Stimulated activated CD4-positive, alpha-beta T cell treated with anti-CD3 and anti-CD28 coated beads, Interleukin-12 subunit alpha, Interleukin-12 subunit beta, amount 100 ng/mL, for 24 hours (primary cell): ENCODE measurements around the gene LRRC45.
A peak's percentile ranks its signal among the peaks of the same experiment; 100 is the strongest.
"Not testable (repeated sequence)": the region's sequence is repeated elsewhere in the genome, so short reads cannot be mapped to it uniquely, and the experiment has no call there.

Experiments
- DNase-seq, 2 experiments: peaks; one replicate each; pipeline ENCODE4 v3.0.0-alpha.2; 2020; ENCODE audit warnings: low read depth in 2 of 2

LRRC45 gene

GRCh38 chr17:82034371-82035011, 11.4 kb downstream of the LRRC45 start:
- no peak for DNase-seq

- no peak for DNase-seq
Measured at GRCh38 chr17:82035488-82035887, 12.4 kb downstream of the LRRC45 start.

DNA sequence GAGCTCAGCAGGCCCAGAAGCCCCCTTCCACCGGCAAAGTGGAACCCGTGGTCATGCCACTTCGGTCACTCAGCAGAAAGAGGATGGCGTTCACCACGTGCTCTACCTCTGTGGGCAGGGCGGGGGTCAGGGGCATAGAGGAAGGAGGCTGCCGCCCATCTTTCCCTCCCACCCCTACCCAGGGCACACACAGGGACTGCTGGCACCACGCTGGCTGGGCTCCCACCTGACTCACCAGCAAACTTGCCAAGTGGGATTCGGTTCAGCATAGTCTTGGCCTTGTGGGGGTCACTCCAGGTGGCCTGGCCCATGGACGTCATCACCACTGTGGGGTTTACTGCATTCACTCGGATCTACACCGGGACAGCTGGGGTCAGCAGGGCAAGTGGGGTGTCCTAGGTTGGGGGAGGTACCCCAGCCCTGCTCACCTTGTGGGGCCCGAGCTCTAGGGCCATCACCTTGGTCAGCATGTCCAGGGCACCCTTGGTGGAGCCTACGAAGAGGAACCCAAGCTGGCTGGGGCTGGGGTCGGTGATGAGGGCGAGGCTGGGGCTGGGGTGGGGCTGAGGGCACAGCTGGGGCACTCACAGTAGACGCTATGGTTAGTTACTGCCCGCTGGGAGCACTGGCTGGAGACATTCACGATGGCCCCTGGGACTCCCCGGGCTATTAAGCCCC, 13.0 kb downstream of the LRRC45 start:
- DNase-seq: no peak

DNA sequence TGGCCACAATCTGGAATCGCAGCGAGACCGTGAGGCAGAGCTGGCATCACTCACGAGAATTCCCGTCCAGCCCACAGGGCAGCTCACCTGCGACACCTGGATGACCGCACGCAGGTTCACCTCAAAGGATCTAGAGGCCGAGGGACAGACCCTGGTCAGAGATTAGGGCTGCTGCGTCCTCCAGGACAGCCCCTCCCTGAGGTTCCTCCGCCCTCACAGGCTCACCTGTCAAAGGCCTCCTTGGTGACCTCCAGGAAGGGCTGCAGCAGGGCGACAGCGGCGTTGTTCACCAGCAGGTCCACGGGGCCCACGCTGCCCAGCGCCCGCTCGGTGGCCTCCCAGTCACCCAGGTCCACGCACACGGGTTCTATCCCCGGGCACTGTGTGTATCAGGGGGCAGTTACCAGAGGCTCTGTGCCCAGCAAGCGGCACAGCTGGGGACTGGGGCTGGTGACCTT, 13.6 kb downstream of the LRRC45 start:
- no peak for DNase-seq

DNA sequence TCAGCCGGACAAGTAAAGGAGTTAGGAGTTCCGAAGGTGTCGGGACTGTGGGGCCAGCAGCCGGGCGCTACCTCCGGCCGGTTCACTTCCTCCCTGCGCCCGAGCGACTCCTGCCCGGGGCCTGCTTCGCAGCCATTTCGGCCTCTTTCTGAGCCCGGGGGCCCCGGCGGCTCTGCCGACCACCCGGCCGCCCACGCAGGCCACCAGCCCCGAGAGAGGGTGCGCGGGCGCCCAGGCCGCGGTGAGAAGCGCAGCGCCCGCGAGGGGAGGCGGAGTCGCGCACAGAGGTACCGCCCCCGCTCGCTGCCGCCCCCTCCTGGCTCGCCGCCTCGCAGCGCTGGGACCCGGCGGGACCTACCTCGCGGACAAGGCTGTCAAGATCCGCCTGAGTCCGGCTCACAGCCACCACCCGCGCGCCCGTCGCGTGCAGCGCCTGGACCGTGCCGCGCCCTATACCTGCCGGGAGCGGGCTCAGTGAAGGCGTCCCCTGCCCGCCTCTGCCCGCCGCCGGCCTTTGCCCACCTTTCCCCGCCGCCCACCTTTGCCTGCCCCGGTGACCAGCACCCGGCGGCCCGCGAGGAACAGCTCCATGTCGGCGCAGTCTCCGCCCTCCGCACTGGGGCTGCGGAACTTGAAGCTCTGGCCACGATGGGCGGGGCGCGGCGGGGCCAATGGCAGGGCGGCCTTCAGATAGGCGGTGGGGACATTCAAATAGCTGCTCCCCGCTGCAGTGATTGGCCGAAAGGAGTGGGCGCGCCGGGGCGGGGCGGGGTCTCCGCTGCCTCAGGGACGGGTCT, 14.2 kb downstream of the LRRC45 start, which contains the start of gene DCXR:
DCXR (minus strand) TSS at position 606 of the 797 bp plus-strand sequence; CDS start at position 591, 15 bp downstream.
- peak; percentile 82 to 97 for DNase-seq

GRCh38 chr17:82037889-82038195, 14.7 kb downstream of the LRRC45 start:
- DNase-seq: no peak

DNA sequence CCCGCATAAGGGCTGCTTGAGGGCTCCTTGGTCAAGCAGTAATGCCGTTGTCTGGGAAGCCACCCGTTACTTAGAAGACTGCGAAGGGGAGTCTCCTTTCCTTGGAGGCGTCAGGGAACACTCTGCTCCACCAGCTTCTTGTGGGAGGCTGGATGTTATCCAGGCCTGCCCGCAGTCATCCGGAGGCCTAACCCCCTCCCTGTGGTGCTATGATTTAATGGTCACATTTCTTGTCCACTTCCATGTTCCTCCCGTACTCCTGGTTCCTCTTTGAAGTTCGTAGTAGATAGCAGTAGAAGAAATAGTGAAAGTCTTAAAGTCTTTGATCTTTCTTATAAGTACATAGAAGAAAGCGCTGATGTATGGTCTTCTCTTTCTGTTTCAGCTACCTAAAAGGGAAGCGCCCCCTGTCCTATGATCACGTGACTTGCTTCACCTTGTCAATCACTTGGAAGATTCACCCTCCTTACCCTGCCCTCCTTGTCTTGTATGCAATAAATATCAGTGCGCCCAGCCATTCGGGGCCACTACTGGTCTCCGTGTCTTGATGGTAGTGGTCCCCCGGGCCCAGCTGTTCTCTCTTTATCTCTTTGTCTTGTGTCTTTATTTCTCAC, 15.8 kb downstream of the LRRC45 start:
- not testable (repeated sequence) for DNase-seq

DNA sequence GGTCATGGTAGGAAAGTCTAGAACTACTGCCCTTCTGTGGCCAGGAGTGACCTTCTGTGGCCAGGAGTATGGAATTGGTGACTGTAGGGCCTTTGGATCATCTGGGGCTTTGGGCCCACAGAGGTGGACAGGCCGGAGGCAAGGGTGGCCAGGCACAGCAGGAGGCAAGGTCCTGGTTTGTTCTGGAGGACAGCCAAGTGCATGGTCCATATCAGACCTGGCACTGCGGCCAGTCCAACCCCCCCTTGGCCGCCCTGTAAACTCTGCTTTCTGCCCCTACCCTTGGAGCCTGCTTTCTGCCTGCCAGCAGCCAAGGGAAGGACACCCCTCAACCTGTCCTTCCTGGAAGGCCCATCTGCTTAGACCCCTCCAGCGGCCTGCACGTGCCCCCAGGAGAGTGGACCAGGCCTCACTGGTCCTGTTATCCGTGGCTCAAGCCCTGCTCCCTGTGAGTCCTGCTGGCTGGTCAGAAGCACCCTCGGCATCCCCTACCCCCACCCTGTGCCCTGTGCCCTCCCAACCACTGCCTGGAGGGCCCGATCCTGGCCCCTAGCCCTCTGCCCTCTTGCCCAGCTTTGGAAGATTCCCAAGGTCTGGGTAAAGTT, 16.7 kb downstream of the LRRC45 start:
- DNase-seq: no peak

GRCh38 chr17:82041144-82041814, 18.2 kb downstream of the LRRC45 start:
- DNase-seq: no peak

DNA sequence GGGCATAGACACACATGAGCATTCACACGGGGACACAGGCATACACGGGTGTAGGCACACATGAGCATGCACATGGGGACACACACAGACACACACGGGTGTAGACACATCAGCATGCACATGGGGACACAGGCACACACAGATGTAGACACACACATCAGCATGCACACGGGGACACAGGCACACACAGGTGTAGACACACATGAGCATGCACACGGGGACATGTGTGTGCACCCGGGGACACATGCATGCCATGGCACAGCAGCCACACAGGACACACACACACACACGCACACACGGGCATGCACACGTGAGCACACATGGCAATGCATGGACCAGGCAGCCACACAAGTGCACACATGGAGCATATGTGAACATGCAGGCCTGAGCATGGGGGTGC, 19.5 kb downstream of the LRRC45 start:
- DNase-seq: no peak

DNA sequence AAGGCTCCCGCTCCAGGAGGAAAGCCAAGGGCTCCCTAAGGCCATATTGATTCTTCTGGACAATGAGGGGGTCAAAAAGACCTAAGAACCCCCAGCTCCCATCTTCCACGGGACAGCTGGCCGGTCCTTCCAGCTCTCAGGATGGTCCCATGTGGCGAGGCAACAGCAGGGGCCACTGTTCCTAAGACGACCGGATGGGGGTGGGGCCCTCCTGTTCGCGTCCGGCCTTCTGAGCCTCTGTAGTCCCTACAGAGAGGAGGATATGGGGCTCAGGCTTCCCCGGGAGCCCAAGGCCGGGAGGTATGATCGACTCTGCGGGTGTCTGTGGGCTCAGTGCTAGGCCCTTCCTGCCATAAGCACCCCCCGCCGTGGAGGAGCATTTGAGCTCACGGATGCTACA, 20.4 kb downstream of the LRRC45 start:
- no peak for DNase-seq

DNA sequence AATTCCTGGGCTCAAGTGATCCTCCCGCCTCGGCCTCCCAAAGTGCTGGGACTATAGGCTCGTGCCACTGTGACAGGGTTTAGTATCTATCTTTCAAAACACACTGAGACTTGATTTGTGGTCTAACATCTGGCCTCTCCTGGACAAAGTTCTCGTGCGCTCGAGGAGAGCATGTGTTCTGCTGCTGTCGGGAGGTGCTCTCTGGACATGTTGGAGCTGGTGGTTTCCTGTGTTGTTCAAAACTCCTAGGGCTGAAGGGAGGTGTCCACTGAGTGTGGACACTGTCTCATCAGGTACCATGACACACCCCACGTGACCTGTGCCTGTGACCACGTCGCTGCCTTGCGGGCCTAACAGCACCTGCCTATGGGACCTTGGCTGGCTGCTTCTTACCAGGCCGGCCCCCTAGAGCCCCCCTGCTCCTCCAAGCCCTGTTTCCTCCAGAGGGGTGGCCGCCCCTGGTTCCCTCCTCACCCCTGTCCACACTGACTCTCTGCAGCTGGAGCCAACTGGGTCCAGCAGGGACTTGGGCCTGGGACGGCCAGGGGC, 22.9 kb downstream of the LRRC45 start:
- DNase-seq: no peak

- DNase-seq: no peak
Measured at GRCh38 chr17:82046903-82047302, 23.8 kb downstream of the LRRC45 start.

GRCh38 chr17:82047379-82047778, 24.3 kb downstream of the LRRC45 start:
- no peak for DNase-seq

GRCh38 chr17:82047914-82048570, 24.9 kb downstream of the LRRC45 start:
- DNase-seq: no peak

DNA sequence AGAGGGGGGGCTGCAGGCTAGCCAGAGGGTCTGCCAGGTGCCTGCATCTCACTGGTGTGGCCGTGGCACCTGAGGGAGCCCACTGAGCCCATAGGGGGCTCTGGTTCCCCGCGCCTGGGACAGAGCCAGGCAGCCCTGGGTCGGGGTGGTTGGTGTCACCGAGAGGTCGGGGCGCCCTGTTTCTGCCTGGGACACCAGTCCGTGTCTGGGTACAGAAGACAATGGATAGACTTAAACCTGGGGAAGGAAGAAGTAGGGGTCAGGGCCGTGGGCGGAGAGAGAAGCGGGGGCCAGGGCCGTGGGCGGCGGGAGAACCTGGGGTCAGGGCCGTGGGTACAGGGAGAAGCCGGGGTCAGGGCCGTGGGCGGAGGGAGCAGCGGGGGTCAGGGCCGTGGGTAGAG, 25.5 kb downstream of the LRRC45 start:
- no peak for DNase-seq

DNA sequence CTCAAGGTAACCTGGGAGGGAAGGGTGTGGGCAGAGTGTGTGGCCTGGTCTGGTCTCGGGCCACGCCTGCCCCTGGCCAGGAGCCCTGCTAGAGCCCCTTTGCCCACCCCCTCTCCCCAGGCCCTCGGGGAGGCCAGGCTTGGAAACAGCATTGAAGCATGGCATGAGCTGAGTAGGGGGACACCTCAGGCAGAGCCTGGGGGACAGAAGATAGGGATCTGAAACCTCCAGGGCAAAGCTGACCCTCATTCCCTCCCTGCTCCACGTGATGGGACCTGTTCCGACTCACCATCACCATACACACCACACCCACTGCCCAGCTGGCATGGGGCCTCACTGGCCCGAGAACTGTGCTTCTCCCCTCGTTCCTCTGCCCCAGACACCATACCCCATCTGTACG, 26.0 kb downstream of the LRRC45 start:
- no peak for DNase-seq

- no peak for DNase-seq
Measured at GRCh38 chr17:82049521-82049971, 26.4 kb downstream of the LRRC45 start.

- DNase-seq: no peak
Measured at GRCh38 chr17:82050152-82050760, 27.2 kb downstream of the LRRC45 start.
